Measurements from ENCODE around the gene THRAP3. TPM values are rescaled to one million over a fixed set of nuclear protein-coding genes. Genes with fewer than 3 reads are reported as not detected.
"Not testable (repeated sequence)": the region's sequence is repeated elsewhere in the genome, so short reads cannot be mapped to it uniquely, and the experiment has no call there.

Gene THRAP3
- total and polyA plus RNA-seq, 4 experiments from 2014 or later, result 58.5 to 130 (median 113) TPM

GRCh38 chr1:36222481-36223380 is 1.5 kb upstream of the THRAP3 start:
- no peaks in the 10 kb centered on the region for H3K27me3 ChIP-seq (ENCODE audit: insufficient read depth, low read length)
- H3K4me3 Mint-ChIP-seq, result peak overlapping the region; percentile 95 to 99 (median 98)
- peak overlapping the region; percentile 97 to 100 (median 100) for H3K27ac Mint-ChIP-seq
- POLR2A ChIA-PET (ENCODE audit: partially characterized antibody), result interaction anchor here (0.8 to 4.2 kb wide), 19 partner anchors 11 to 175 kb away, joined by 3 to 83 read pairs (median 7); partner anchors contain the start of genes LSM10, MAP7D1, SH3D21 and STK40
- peaks cover 43% of the 10 kb centered on the region for H3K4me1 ChIP-seq (ENCODE audit: insufficient read depth, low read length)
- peaks cover 0 to 2% (median 0%) of the 10 kb centered on the region in 8 donors for H3K9me3 Mint-ChIP-seq
- peaks cover 19 to 46% (median 24%) of the 10 kb centered on the region in 4 donors for H3K4me1 Mint-ChIP-seq
- H3K4me3 ChIP-seq (ENCODE audit: low read length in 2 of 2), result peak overlapping the region; percentile 57 to 97
- H3K27me3 Mint-ChIP-seq, result no peaks in the 10 kb centered on the region
- no peaks in the 10 kb centered on the region for H3K9me3 ChIP-seq (ENCODE audit: control insufficient read depth in 1 of 2, low read length in 2 of 2)
- H3K36me3 ChIP-seq (ENCODE audit: insufficient read depth, low read length), result peaks cover 4% of the 10 kb centered on the region
- H3K36me3 Mint-ChIP-seq, result peaks cover 9 to 32% of the 10 kb centered on the region in 2 donors
- H3K27ac ChIP-seq (ENCODE audit: low read depth, low read length), result peak overlapping the region; percentile 98
- intact Hi-C loops (cut with micrococcal nuclease), result loop anchor here (5.0 kb wide), 1 partner anchor 1470 kb away; the partner anchor contains the start of gene CDCA8
- no peak for DNase-seq
- CTCF ChIA-PET (ENCODE audit: partially characterized antibody), result interaction anchor here (1.0 to 5.6 kb wide), 6 partner anchors 12 to 78 kb away, joined by 3 to 43 read pairs (median 6); partner anchors contain the start of gene TRAPPC3

DNA sequence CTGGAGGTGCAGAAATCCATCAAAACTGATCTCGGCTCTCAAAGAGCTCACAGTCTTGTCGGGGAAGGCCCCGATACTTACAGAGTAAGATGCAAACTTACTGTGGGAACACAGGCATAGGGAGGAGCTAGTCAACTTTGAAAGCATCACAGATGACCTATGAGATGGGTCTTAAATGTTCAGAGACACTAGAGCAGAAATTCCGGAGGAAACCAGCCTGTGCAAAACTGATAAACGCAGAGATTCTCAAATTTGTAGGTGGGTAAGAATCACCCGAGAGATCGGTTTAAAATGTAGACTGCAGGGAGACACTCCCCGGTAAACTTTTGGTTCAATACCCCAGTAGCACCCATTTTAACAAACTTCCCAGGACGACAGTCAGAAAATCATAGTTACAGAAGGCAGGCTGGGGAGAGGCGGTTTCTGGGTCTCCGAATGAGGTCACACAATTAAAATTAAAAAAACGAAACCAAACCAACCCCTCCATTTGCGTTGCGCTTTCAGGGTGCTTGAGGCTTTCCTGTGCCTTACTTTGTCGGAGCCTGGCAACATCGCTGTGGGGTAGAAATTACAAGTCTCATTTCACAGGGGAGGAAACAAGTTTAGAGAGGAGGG is 755 bp upstream of the THRAP3 start:
- Histone ChIP-seq H3K9me3 (ENCODE audit: control insufficient read depth in 1 of 2, low read length in 2 of 2) (no peaks in the 10 kb centered on the region), H3K27me3 (ENCODE audit: insufficient read depth, low read length) (no peaks in the 10 kb centered on the region), H3K4me1 (ENCODE audit: insufficient read depth, low read length) (peaks cover 45% of the 10 kb centered on the region), H3K27ac (ENCODE audit: low read depth, low read length) (peak overlapping the region; percentile 98), H3K4me3 (ENCODE audit: low read length in 2 of 2) (peak overlapping the region; percentile 57 to 97), H3K36me3 (ENCODE audit: insufficient read depth, low read length) (peaks cover 4% of the 10 kb centered on the region)
- ChIA-PET POLR2A (ENCODE audit: partially characterized antibody) (interaction anchor here (0.8 to 4.2 kb wide), 27 partner anchors 11 to 454 kb away, joined by 3 to 83 read pairs (median 6); partner anchors contain the start of genes ADPRS, AGO3, CLSPN and LSM10), CTCF (ENCODE audit: partially characterized antibody) (interaction anchor here (0.5 to 5.6 kb wide), 10 partner anchors 11 to 77 kb away, joined by 3 to 43 read pairs (median 3); partner anchors contain the start of gene TRAPPC3)
- Mint-ChIP-seq H3K4me3 (peak overlapping the region; percentile 95 to 99 (median 98)), H3K27me3 (no peaks in the 10 kb centered on the region), H3K9me3 (peaks cover 0 to 2% (median 0%) of the 10 kb centered on the region in 8 donors), H3K36me3 (peaks cover 9 to 32% of the 10 kb centered on the region in 2 donors), H3K27ac (peak overlapping the region; percentile 97 to 100 (median 100)), H3K4me1 (peaks cover 19 to 46% (median 26%) of the 10 kb centered on the region in 4 donors)
- intact Hi-C loops (cut with micrococcal nuclease), result loop anchor here (5.0 kb wide), 1 partner anchor 1469 kb away; the partner anchor contains the start of gene CDCA8
- DNase-seq, result peak in 2 of 5 donors; percentile 73 to 81

- DNase-seq, result no peak
- Mint-ChIP-seq H3K9me3 (peaks cover 0 to 2% (median 0%) of the 10 kb centered on the region in 8 donors), H3K27ac (peak overlapping the region; percentile 97 to 100 (median 100)), H3K27me3 (no peaks in the 10 kb centered on the region), H3K4me3 (peak overlapping the region; percentile 95 to 99 (median 98)), H3K4me1 (peaks cover 19 to 46% (median 29%) of the 10 kb centered on the region in 4 donors), H3K36me3 (peaks cover 9 to 34% of the 10 kb centered on the region in 2 donors)
- ChIA-PET CTCF (ENCODE audit: partially characterized antibody) (interaction anchor here (0.6 to 5.6 kb wide), 9 partner anchors 11 to 124 kb away, joined by 3 to 43 read pairs (median 4); partner anchors contain the start of gene TRAPPC3), POLR2A (ENCODE audit: partially characterized antibody) (interaction anchor here (0.6 to 4.2 kb wide), 26 partner anchors 9 to 1800 kb away, joined by 3 to 83 read pairs (median 6); partner anchors contain the start of genes ADPRS, AGO3, CLSPN and LSM10)
- Histone ChIP-seq H3K27ac (ENCODE audit: low read depth, low read length) (peak overlapping the region; percentile 98), H3K36me3 (ENCODE audit: insufficient read depth, low read length) (peaks cover 4% of the 10 kb centered on the region), H3K27me3 (ENCODE audit: insufficient read depth, low read length) (no peaks in the 10 kb centered on the region), H3K9me3 (ENCODE audit: control insufficient read depth in 1 of 2, low read length in 2 of 2) (no peaks in the 10 kb centered on the region), H3K4me3 (ENCODE audit: low read length in 2 of 2) (peak overlapping the region; percentile 77 to 92), H3K4me1 (ENCODE audit: insufficient read depth, low read length) (peaks cover 45% of the 10 kb centered on the region)
- intact Hi-C loops (cut with micrococcal nuclease), result loop anchor here (1.0 to 5.0 kb wide), 6 partner anchors 36 to 1468 kb away; partner anchors contain the start of genes ADPRS, CDCA8 and TRAPPC3
Observed at GRCh38 chr1:36224537-36225282, 467 bp downstream of the THRAP3 start.

DNA sequence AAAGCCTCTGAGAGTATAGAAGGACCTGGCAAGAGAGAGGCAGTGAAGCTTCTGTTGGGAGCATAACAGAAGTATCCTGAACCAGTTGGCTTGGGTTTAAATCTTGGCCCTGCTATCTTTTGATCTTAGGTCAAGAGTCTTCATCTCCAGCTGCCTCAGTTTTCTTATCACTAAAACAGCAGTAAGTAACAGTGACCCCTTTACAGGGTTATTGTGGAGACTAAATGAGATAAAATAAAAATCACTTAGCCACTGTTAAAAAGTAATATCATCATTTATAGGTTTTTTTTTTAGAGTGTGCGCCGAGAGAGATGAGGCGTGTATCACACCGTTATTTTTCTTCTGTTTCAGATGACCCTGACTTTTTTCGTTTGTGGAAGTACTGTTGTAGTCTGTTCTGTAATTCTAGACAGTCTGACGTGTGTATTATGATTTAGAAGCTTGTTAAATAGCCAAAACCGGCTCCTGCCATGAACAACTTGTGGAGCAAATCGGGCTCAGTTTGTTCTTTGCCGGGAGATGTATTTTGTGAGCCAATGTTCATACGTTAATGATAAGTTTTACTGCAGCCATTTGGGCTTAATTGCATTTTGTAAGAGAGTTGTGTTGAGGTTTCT is 1.1 kb downstream of the THRAP3 start:
- no peaks in the 10 kb centered on the region for H3K27me3 Mint-ChIP-seq
- H3K4me1 ChIP-seq (ENCODE audit: insufficient read depth, low read length), result peaks cover 48% of the 10 kb centered on the region
- H3K4me3 Mint-ChIP-seq, result peak overlapping the region; percentile 95 to 99 (median 98)
- no peak for DNase-seq
- peaks cover 19 to 46% (median 30%) of the 10 kb centered on the region in 4 donors for H3K4me1 Mint-ChIP-seq
- CTCF ChIA-PET (ENCODE audit: partially characterized antibody), result interaction anchor here (0.6 to 5.6 kb wide), 6 partner anchors 11 to 124 kb away, joined by 3 to 43 read pairs (median 4); partner anchors contain the start of gene TRAPPC3
- H3K36me3 ChIP-seq (ENCODE audit: insufficient read depth, low read length), result peaks cover 6% of the 10 kb centered on the region
- peak overlapping the region; percentile 98 for H3K27ac ChIP-seq (ENCODE audit: low read depth, low read length)
- intact Hi-C loops (cut with micrococcal nuclease), result no loop called here
- peaks cover 9 to 34% of the 10 kb centered on the region in 2 donors for H3K36me3 Mint-ChIP-seq
- POLR2A ChIA-PET (ENCODE audit: partially characterized antibody), result interaction anchor here (0.9 to 4.2 kb wide), 9 partner anchors 12 to 456 kb away, joined by 4 to 83 read pairs (median 22); partner anchors contain the start of genes AGO3, CLSPN, MAP7D1 and SH3D21
- H3K9me3 ChIP-seq (ENCODE audit: control insufficient read depth in 1 of 2, low read length in 2 of 2), result no peaks in the 10 kb centered on the region
- peak overlapping the region; percentile 77 to 92 for H3K4me3 ChIP-seq (ENCODE audit: low read length in 2 of 2)
- H3K27ac Mint-ChIP-seq, result peak overlapping the region; percentile 97 to 100 (median 100)
- no peaks in the 10 kb centered on the region for H3K27me3 ChIP-seq (ENCODE audit: insufficient read depth, low read length)
- peaks cover 0 to 2% (median 0%) of the 10 kb centered on the region in 8 donors for H3K9me3 Mint-ChIP-seq

DNA sequence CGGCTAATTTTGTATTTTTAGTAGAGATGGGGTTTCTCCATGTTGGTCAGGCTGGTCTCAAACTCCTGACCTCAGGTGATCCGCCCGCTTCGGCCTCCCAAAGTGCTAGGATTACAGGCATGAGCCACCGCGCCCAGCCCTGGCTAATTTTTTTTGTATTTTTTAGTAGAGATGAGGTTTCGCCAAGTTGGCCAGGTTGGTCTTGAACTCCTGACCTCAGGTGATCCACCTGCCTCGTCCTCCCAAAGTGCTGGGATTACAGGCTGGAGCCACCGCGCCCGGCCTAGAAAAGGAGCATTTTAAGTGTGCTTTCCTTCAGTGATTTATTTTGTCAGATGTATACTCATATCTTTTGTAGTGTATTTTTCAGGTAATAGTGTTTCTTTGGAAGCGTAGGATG is 6.0 kb downstream of the THRAP3 start:
- CTCF ChIA-PET (ENCODE audit: partially characterized antibody); H3K4me3 Mint-ChIP-seq; H3K9me3 ChIP-seq (ENCODE audit: control insufficient read depth in 1 of 2, low read length in 2 of 2); H3K9me3 Mint-ChIP-seq; POLR2A ChIA-PET (ENCODE audit: partially characterized antibody); H3K27me3 Mint-ChIP-seq; intact Hi-C loops (cut with micrococcal nuclease); H3K27me3 ChIP-seq (ENCODE audit: insufficient read depth, low read length); H3K27ac ChIP-seq (ENCODE audit: low read depth, low read length); H3K4me3 ChIP-seq (ENCODE audit: low read length in 2 of 2); DNase-seq: not testable (repeated sequence)
- H3K4me1 ChIP-seq (ENCODE audit: insufficient read depth, low read length), result peaks cover 70% of the 10 kb centered on the region
- H3K36me3 ChIP-seq (ENCODE audit: insufficient read depth, low read length), result peaks cover 27% of the 10 kb centered on the region
- H3K27ac Mint-ChIP-seq, result peak overlapping the region in 2 of 7 donors; percentile 30 to 62
- peaks cover 36 to 68% (median 48%) of the 10 kb centered on the region in 4 donors for H3K4me1 Mint-ChIP-seq
- peaks cover 29 to 50% of the 10 kb centered on the region in 2 donors for H3K36me3 Mint-ChIP-seq

GRCh38 chr1:36231191-36231590 is 6.9 kb downstream of the THRAP3 start:
- POLR2A ChIA-PET (ENCODE audit: partially characterized antibody), result no interaction called here
- CTCF ChIA-PET (ENCODE audit: partially characterized antibody), result no interaction called here
- Histone ChIP-seq H3K27me3 (ENCODE audit: insufficient read depth, low read length) (no peaks in the 10 kb centered on the region), H3K4me1 (ENCODE audit: insufficient read depth, low read length) (peaks cover 69% of the 10 kb centered on the region), H3K27ac (ENCODE audit: low read depth, low read length) (no peak overlapping the region), H3K4me3 (ENCODE audit: low read length in 2 of 2) (no peak overlapping the region), H3K9me3 (ENCODE audit: control insufficient read depth in 1 of 2, low read length in 2 of 2) (no peaks in the 10 kb centered on the region), H3K36me3 (ENCODE audit: insufficient read depth, low read length) (peaks cover 30% of the 10 kb centered on the region)
- H3K4me1 Mint-ChIP-seq, result peaks cover 34 to 66% (median 47%) of the 10 kb centered on the region in 4 donors
- H3K27ac Mint-ChIP-seq, result peak overlapping the region in 1 of 7 donors; percentile 77
- H3K4me3 Mint-ChIP-seq, result peak overlapping the region in 2 of 8 donors; percentile 26 to 35
- H3K27me3 Mint-ChIP-seq, result no peaks in the 10 kb centered on the region
- intact Hi-C loops (cut with micrococcal nuclease), result no loop called here
- no peak for DNase-seq
- no peaks in the 10 kb centered on the region for H3K9me3 Mint-ChIP-seq
- H3K36me3 Mint-ChIP-seq, result peaks cover 29 to 50% of the 10 kb centered on the region in 2 donors
